IMR-90 (cell line): ENCODE results near the gene GABRD. TPM values are rescaled to one million over a fixed set of nuclear protein-coding genes. Genes with fewer than 3 reads are reported as not detected.

Experiments
- ATAC-seq: fragments of 200-7000 bp; cut with Tn5 transposase; 2 replicates; pipeline ENCODE4 v1.9.1; 2020; ENCODE audit warnings: low read depth, mild to moderate bottlenecking, moderate library complexity
- BruUV-seq: library from RNA; stranded (reverse); fragments of 400-500 nt; replicated peaks from 2 replicates; lab custom pipeline; 2021; lab: Mats Ljungman, UMichigan
- CTCF ChIA-PET: fragments of 300-600 bp; formaldehyde crosslinking; extraction: SDS; loops from one replicate; lab custom pipeline; 2021; ENCODE audit warnings: antibody characterized with exemption; lab: Yijun Ruan, JAX
- POLR2A ChIA-PET: fragments of 300-600 bp; sonication (Branson Sonifier 250); formaldehyde crosslinking; loops from one replicate; lab custom pipeline; 2022; ENCODE audit warnings: antibody characterized with exemption; ENCODE audit not compliant: unreplicated experiment; lab: Charles Lee
- DNase-seq: peaks from one replicate; pipeline ENCODE4 v3.0.0; 2013
- H2AFZ ChIP-seq: replicated peaks from 2 replicates; pipeline ENCODE3; 2013; ENCODE audit warnings: low read length, mild to moderate bottlenecking; ENCODE audit not compliant: poor library complexity
- H2AK5ac ChIP-seq: 2 replicates; pipeline ENCODE4 v1.6.1; 2013; ENCODE audit warnings: low read depth, low read length, inconsistent platforms
- H2AK9ac ChIP-seq: replicated peaks from 2 replicates; pipeline ENCODE3; 2013; ENCODE audit warnings: mild to moderate bottlenecking, low read depth, low read length, moderate library complexity; ENCODE audit not compliant: poor library complexity
- H2BK120ac ChIP-seq: 2 replicates; pipeline ENCODE4 v1.6.1; 2013; ENCODE audit warnings: low read depth, low read length, inconsistent platforms
- H2BK15ac ChIP-seq: 3 replicates; pipeline ENCODE4 v1.6.1; 2013; ENCODE audit warnings: low read depth, low read length, inconsistent platforms
- H2BK20ac ChIP-seq: 2 replicates; pipeline ENCODE4 v1.6.1; 2013; ENCODE audit warnings: low read depth, mild to moderate bottlenecking, inconsistent platforms, low read length, moderate library complexity
- H2BK5ac ChIP-seq: 2 replicates; pipeline ENCODE4 v1.6.1; 2013; ENCODE audit warnings: mild to moderate bottlenecking, low read depth, low read length, inconsistent platforms; ENCODE audit not compliant: poor library complexity, severe bottlenecking
- H3K14ac ChIP-seq: replicated peaks from 2 replicates; pipeline ENCODE4 v1.6.1; 2013; ENCODE audit warnings: low read depth, low read length, inconsistent platforms
- H3K18ac ChIP-seq: 2 replicates; pipeline ENCODE4 v1.6.1; 2013; ENCODE audit warnings: low read depth, low read length, control low read depth
- H3K23ac ChIP-seq: 2 replicates; pipeline ENCODE4 v1.6.1; 2013; ENCODE audit warnings: low read depth, low read length, inconsistent platforms
- H3K27ac ChIP-seq: 2 replicates; pipeline ENCODE4 v1.5.1; 2013; ENCODE audit warnings: mild to moderate bottlenecking, control low read depth, low read length; ENCODE audit not compliant: insufficient read depth
- H3K27me3 ChIP-seq: 2 replicates; pipeline ENCODE4 v1.6.1; 2013; ENCODE audit warnings: low read length; ENCODE audit not compliant: control insufficient read depth, insufficient read depth
- H3K36me3 ChIP-seq: 2 replicates; pipeline ENCODE4 v1.6.1; 2013; ENCODE audit warnings: low read length, mixed read lengths; ENCODE audit not compliant: control insufficient read depth, insufficient read depth
- H3K4ac ChIP-seq: 2 replicates; pipeline ENCODE4 v1.6.1; 2013; ENCODE audit warnings: low read depth, low read length, inconsistent platforms
- H3K4me1 ChIP-seq: 2 replicates; pipeline ENCODE4 v1.6.1; 2013; ENCODE audit warnings: low read length, mixed read lengths; ENCODE audit not compliant: control insufficient read depth, insufficient read depth
- H3K4me2 ChIP-seq: 2 replicates; pipeline ENCODE4 v1.6.1; 2013; ENCODE audit warnings: low read depth, mild to moderate bottlenecking, control low read depth, low read length, moderate library complexity
- H3K4me3 ChIP-seq: 2 replicates; pipeline ENCODE4 v1.5.1; 2013; ENCODE audit warnings: low read depth, mild to moderate bottlenecking, control low read depth, low read length, moderate library complexity; ENCODE audit not compliant: insufficient read depth
- H3K56ac ChIP-seq: 2 replicates; pipeline ENCODE4 v1.6.1; 2013; ENCODE audit warnings: low read length, inconsistent platforms; ENCODE audit not compliant: insufficient read depth; ENCODE audit errors: extremely low read depth
- H3K79me1 ChIP-seq, 2 experiments: 2 replicates each; pipeline ENCODE4 v1.6.1; 2013; ENCODE audit warnings: low read length in 2 of 2, inconsistent platforms in 1 of 2, low read depth in 1 of 2
- H3K9ac ChIP-seq: 2 replicates; pipeline ENCODE4 v1.6.1; 2013; ENCODE audit warnings: low read depth, low read length, control low read depth
- H3K9me1 ChIP-seq: 2 replicates; pipeline ENCODE4 v1.6.1; 2013; ENCODE audit warnings: low read length, inconsistent platforms; ENCODE audit not compliant: insufficient read depth
- H3K9me3 ChIP-seq: 2 replicates; pipeline ENCODE4 v1.6.1; 2013; ENCODE audit warnings: low read length; ENCODE audit not compliant: control insufficient read depth, insufficient read depth
- H4K20me1 ChIP-seq: 2 replicates; pipeline ENCODE4 v1.6.1; 2013; ENCODE audit warnings: low read length, inconsistent platforms; ENCODE audit not compliant: insufficient read depth
- H4K5ac ChIP-seq: 2 replicates; pipeline ENCODE4 v1.6.1; 2013; ENCODE audit warnings: mild to moderate bottlenecking, low read depth, low read length, control low read depth
- H4K8ac ChIP-seq, 2 experiments: 2 replicates each; pipeline ENCODE4 v1.6.1; 2013; ENCODE audit warnings: low read depth in 2 of 2, low read length in 2 of 2, control low read depth in 1 of 2, inconsistent platforms in 1 of 2
- H4K91ac ChIP-seq: 2 replicates; pipeline ENCODE4 v1.6.1; 2013; ENCODE audit warnings: low read depth, low read length, inconsistent platforms; ENCODE audit not compliant: insufficient read depth
- FOS ChIP-seq: fragments of 150-350 bp; IDR thresholded peaks from 2 replicates; pipeline ENCODE4 v1.6.1; 2016; ENCODE audit warnings: low read depth, low read length
- MAFK ChIP-seq: IDR thresholded peaks from 2 replicates; pipeline ENCODE4 v1.6.1; 2012; ENCODE audit warnings: low read depth, low read length, improper control_type of control experiment
- MXI1 ChIP-seq: IDR thresholded peaks from 2 replicates; pipeline ENCODE4 v1.6.1; 2012; ENCODE audit warnings: low read depth, mild to moderate bottlenecking, low read length, moderate library complexity, borderline replicate concordance
- NFE2L2 ChIP-seq: fragments of 150-350 bp; IDR thresholded peaks from 2 replicates; pipeline ENCODE4 v1.6.1; 2016; ENCODE audit warnings: low read depth, mild to moderate bottlenecking, low read length
- WGBS, 2 experiments: methylation state at CpG; one replicate each; pipeline versions ENCODE4 v1.1.5 to v1.1.7; 2013; ENCODE audit warnings: missing lambda C conversion rate in 2 of 2; ENCODE audit not compliant: insufficient read length in 1 of 2; ENCODE audit errors: extremely low coverage in 2 of 2; 5-methylcytosine and 5-hydroxymethylcytosine counted together
- dilution Hi-C: fragments of 300-500 bp; cut with HindIII; formaldehyde crosslinking; loops from one replicate; pipeline ENCODE4 v1.14.3; 2018; ENCODE audit warnings: low sequenced_read_pairs; ENCODE audit not compliant: unreplicated experiment
- in situ Hi-C: fragments of 300-500 bp; cut with MboI; formaldehyde crosslinking; loops from 3 replicates; pipeline ENCODE4 v1.14.3; 2019; ENCODE audit warnings: low sequenced_read_pairs, inconsistent platforms, mixed read lengths
- intact Hi-C: fragments of 100-400 bp; cut with micrococcal nuclease; formaldehyde crosslinking; loops from 2 replicates; pipeline ENCODE4 v1.10.0; 2022
- polyA plus RNA-seq, 3 experiments: library from polyadenylated mRNA; depleted of rRNA; stranded (reverse); fragments of >200 nt; gene quantifications; 2 replicates each; pipeline ENCODE4 v1.2.3, GENCODE V29; 2012; ENCODE audit warnings: low replicate concordance in 1 of 3
- total RNA-seq: library from RNA; depleted of rRNA; stranded (reverse); fragments of >200 nt; gene quantifications from 2 replicates; pipeline ENCODE4 v1.2.3, GENCODE V29; 2012
- TF ChIP-seq, protein P1 (sequence below): conservative IDR thresholded peaks from 2 replicates; pipeline ENCODE4 v1.5.1; 2012; ENCODE audit warnings: mild to moderate bottlenecking, low read depth, low read length, improper control_type of control experiment
- TF ChIP-seq, protein P2 (sequence below): fragments of 150-350 bp; IDR thresholded peaks from 2 replicates; pipeline ENCODE4 v1.6.1; 2016; ENCODE audit warnings: low read depth, mild to moderate bottlenecking, low read length, moderate library complexity, borderline replicate concordance

GABRD gene
- total and polyA plus RNA-seq, 2 of the 4 experiments (the other 2 are of a cell fraction): not detected

DNA sequence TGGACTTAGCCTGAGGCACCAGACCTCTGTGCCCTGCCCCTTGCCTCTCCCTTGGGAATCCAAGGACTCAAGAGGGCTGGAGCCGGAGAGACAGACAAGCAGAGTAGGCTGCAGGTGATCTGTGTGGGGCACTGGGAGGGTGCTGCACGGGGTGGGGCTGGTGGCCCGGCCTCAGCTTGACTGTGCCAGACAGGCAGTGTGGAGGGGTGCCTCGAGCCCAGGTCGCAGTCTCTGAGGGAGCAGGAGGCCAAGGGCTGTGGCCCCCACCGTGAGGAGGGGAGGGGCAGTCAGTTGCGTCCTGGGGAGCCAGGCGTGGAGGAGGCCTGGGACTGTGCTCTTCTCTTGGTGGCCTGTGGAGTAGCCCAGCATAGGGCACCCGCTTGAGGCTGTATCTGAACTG is 4.0 kb downstream of the GABRD start:
- no peak overlapping the region for H3K27ac ChIP-seq
- ATAC-seq (no peak), DNase-seq (no peak)
- no peak overlapping the region for H4K91ac ChIP-seq
- TF ChIP-seq MAFK: no peak
- TF ChIP-seq FOS: no peak
- TF ChIP-seq, protein P1, sequence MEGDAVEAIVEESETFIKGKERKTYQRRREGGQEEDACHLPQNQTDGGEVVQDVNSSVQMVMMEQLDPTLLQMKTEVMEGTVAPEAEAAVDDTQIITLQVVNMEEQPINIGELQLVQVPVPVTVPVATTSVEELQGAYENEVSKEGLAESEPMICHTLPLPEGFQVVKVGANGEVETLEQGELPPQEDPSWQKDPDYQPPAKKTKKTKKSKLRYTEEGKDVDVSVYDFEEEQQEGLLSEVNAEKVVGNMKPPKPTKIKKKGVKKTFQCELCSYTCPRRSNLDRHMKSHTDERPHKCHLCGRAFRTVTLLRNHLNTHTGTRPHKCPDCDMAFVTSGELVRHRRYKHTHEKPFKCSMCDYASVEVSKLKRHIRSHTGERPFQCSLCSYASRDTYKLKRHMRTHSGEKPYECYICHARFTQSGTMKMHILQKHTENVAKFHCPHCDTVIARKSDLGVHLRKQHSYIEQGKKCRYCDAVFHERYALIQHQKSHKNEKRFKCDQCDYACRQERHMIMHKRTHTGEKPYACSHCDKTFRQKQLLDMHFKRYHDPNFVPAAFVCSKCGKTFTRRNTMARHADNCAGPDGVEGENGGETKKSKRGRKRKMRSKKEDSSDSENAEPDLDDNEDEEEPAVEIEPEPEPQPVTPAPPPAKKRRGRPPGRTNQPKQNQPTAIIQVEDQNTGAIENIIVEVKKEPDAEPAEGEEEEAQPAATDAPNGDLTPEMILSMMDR: no peak
- no peak for TF ChIP-seq NFE2L2
- TF ChIP-seq, protein P2, sequence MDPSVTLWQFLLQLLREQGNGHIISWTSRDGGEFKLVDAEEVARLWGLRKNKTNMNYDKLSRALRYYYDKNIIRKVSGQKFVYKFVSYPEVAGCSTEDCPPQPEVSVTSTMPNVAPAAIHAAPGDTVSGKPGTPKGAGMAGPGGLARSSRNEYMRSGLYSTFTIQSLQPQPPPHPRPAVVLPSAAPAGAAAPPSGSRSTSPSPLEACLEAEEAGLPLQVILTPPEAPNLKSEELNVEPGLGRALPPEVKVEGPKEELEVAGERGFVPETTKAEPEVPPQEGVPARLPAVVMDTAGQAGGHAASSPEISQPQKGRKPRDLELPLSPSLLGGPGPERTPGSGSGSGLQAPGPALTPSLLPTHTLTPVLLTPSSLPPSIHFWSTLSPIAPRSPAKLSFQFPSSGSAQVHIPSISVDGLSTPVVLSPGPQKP: no peak
- no peak for TF ChIP-seq MXI1
- H2BK15ac ChIP-seq: no peak overlapping the region
- H3K9me1 ChIP-seq: no peaks in the 10 kb centered on the region
- POLR2A ChIA-PET: no interaction called here
- H2BK120ac ChIP-seq: no peak overlapping the region
- H3K18ac ChIP-seq: no peak overlapping the region
- H3K36me3 ChIP-seq: no peaks in the 10 kb centered on the region
- CTCF ChIA-PET: no interaction called here
- in situ Hi-C loops (no loop called here), dilution Hi-C loops (no loop called here), intact Hi-C loops (no loop called here)
- no peak overlapping the region for H4K8ac ChIP-seq
- no peak overlapping the region for H4K5ac ChIP-seq
- H2AK5ac ChIP-seq: no peak overlapping the region
- no peak overlapping the region for H3K4ac ChIP-seq
- no peak overlapping the region for H3K23ac ChIP-seq
- H3K79me1 ChIP-seq: no peaks in the 10 kb centered on the region
- no TSS peak for BruUV-seq
- no peak overlapping the region for H3K14ac ChIP-seq
- no peaks in the 10 kb centered on the region for H3K4me1 ChIP-seq
- peak overlapping the region; percentile 21 for H2AFZ ChIP-seq
- H3K27me3 ChIP-seq: peaks cover 70% of the 10 kb centered on the region
- no peaks in the 10 kb centered on the region for H3K9me3 ChIP-seq
- H2BK5ac ChIP-seq: no peak overlapping the region
- no peak overlapping the region for H3K4me3 ChIP-seq
- 29% methylated on average over 3 of the region's 9 CpGs; no CpG with 5 or more reads in 1 of the 2 experiments for WGBS, 2 experiments
- H3K4me2 ChIP-seq: no peak overlapping the region
- no peak overlapping the region for H3K56ac ChIP-seq
- H2BK20ac ChIP-seq: no peak overlapping the region
- H3K9ac ChIP-seq: no peak overlapping the region
- no peak overlapping the region for H2AK9ac ChIP-seq
- H4K20me1 ChIP-seq: no peaks in the 10 kb centered on the region
